Suprapubic skin (tissue), 4 donors: ENCODE results near the gene AKAP1. TPM values are rescaled to one million over a fixed set of nuclear protein-coding genes. Genes with fewer than 3 reads are reported as not detected.

Source experiments
- DNase-seq, 2 donors: peaks; one replicate each; pipeline ENCODE4 v3.0.0-alpha.2; 2019; ENCODE audit warnings: low spot score in 2 of 2
- H3K27ac ChIP-seq: fragments of 200-600 bp; sonication (generic); one replicate; pipeline ENCODE4 v1.5.1; 2019
- H3K27me3 ChIP-seq: fragments of 200-600 bp; sonication (generic); one replicate; pipeline ENCODE4 v1.5.1; 2019
- H3K36me3 ChIP-seq: fragments of 200-600 bp; sonication (generic); one replicate; pipeline ENCODE4 v1.5.1; 2019
- H3K4me1 ChIP-seq: fragments of 200-600 bp; sonication (generic); one replicate; pipeline ENCODE4 v1.5.1; 2019
- H3K4me3 ChIP-seq: fragments of 200-600 bp; sonication (generic); one replicate; pipeline ENCODE4 v1.5.1; 2019; ENCODE audit warnings: mild to moderate bottlenecking
- H3K9me3 ChIP-seq: fragments of 200-600 bp; sonication (generic); one replicate; pipeline ENCODE4 v1.5.1; 2019
- EP300 ChIP-seq: sonication (generic); formaldehyde crosslinking; IDR thresholded peaks from one replicate; pipeline ENCODE4 v1.6.1; 2017; ENCODE audit warnings: antibody characterized with exemption
- POLR2A ChIP-seq, 2 donors: fragments of 450-650 bp; IDR thresholded peaks; one replicate each; pipeline ENCODE4 v1.6.1; 2017; ENCODE audit warnings: antibody characterized with exemption in 2 of 2, mild to moderate bottlenecking in 2 of 2, moderate library complexity in 2 of 2
- POLR2AphosphoS5 ChIP-seq, 3 donors: sonication (generic); formaldehyde crosslinking; IDR thresholded peaks; one replicate each; pipeline ENCODE4 v1.6.1; 2017; ENCODE audit warnings: antibody characterized with exemption in 3 of 3
- WGBS: methylation state at CpG from one replicate; pipeline ENCODE4 v1.1.5; 2018; 5-methylcytosine and 5-hydroxymethylcytosine counted together
- total RNA-seq, 4 donors: library from RNA; depleted of rRNA; stranded (reverse); fragments of >200 nt; gene quantifications; one replicate each; pipeline ENCODE4 v1.1.0, GENCODE V29; 2016
- TF ChIP-seq, protein P1 (sequence below), 2 donors: fragments of 200-600 bp in 1 of 2; fragments of 450-650 bp in 1 of 2; sonication (generic) in 1 of 2; IDR thresholded peaks; one replicate each; pipeline ENCODE4 v1.5.1; 2016 to 2019; ENCODE audit warnings: antibody characterized with exemption in 2 of 2, mild to moderate bottlenecking in 1 of 2, moderate library complexity in 1 of 2

AKAP1 gene
- total RNA-seq, 4 donors from 2014 or later = 50.1 to 76.2 (median 56.4) TPM

DNA sequence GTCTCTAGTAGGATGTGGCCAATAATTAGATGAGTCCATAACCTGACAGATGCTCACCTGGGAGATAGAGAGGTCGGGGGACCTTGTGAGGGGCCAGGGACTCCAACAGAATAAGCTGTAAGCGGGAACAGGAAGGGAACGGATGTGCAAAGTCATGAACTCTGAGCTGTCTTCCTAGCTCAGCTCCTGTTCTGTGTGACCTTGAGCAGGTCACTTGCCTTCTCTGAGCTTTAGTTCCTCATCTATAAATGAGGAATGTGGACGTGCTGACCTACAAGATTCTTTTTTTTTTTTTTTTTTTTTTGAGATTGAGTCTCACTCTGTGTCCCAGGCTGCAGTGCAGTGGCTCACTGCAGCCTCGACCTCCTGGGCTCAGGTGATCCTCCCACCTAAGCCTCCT, 58.9 kb downstream of the AKAP1 start:
- no peaks in the 10 kb centered on the region for H3K36me3 ChIP-seq
- 81% methylated on average over 5 of the region's 5 CpGs for WGBS
- H3K4me1 ChIP-seq = no peaks in the 10 kb centered on the region
- DNase-seq = no peak
- peaks cover 4% of the 10 kb centered on the region for H3K27me3 ChIP-seq
- TF ChIP-seq, protein P1, sequence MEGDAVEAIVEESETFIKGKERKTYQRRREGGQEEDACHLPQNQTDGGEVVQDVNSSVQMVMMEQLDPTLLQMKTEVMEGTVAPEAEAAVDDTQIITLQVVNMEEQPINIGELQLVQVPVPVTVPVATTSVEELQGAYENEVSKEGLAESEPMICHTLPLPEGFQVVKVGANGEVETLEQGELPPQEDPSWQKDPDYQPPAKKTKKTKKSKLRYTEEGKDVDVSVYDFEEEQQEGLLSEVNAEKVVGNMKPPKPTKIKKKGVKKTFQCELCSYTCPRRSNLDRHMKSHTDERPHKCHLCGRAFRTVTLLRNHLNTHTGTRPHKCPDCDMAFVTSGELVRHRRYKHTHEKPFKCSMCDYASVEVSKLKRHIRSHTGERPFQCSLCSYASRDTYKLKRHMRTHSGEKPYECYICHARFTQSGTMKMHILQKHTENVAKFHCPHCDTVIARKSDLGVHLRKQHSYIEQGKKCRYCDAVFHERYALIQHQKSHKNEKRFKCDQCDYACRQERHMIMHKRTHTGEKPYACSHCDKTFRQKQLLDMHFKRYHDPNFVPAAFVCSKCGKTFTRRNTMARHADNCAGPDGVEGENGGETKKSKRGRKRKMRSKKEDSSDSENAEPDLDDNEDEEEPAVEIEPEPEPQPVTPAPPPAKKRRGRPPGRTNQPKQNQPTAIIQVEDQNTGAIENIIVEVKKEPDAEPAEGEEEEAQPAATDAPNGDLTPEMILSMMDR (IDR thresholded peaks at IDR 0.05) = no peak
- TF ChIP-seq POLR2A (IDR thresholded peaks at IDR 0.05) = no peak
- no peak for TF ChIP-seq POLR2AphosphoS5 (IDR thresholded peaks at IDR 0.05)
- no peak for TF ChIP-seq EP300
- no peak overlapping the region for H3K27ac ChIP-seq
- H3K4me3 ChIP-seq = no peak overlapping the region
- no peaks in the 10 kb centered on the region for H3K9me3 ChIP-seq

DNA sequence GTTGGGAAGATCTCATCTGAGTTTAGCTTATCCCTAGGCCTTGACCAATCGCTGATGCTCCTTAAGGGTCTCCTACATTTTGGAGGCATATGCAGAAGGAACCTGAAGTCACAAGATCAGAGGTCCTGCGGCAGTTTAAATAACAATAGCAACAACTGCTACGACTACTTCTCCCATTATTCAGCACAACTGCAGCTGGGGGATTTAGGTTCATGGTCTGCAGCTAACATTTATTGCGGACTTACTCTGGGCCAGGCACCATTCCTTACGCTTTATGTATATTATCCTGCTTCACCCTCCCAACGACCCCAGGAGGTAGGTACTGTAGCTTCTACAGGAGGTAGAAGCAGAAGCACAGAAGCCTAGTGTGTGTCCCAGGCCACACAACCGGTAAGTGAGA, 59.5 kb downstream of the AKAP1 start:
- WGBS = 81% methylated on average over 7 of the region's 7 CpGs
- H3K27me3 ChIP-seq = peaks cover 4% of the 10 kb centered on the region
- no peaks in the 10 kb centered on the region for H3K36me3 ChIP-seq
- no peaks in the 10 kb centered on the region for H3K4me1 ChIP-seq
- no peak overlapping the region for H3K4me3 ChIP-seq
- TF ChIP-seq EP300 (no peak), POLR2AphosphoS5 (IDR thresholded peaks at IDR 0.05) (no peak)
- TF ChIP-seq, protein P1 (IDR thresholded peaks at IDR 0.05) = no peak
- no peaks in the 10 kb centered on the region for H3K9me3 ChIP-seq
- no peak for DNase-seq
- no peak overlapping the region for H3K27ac ChIP-seq

DNA sequence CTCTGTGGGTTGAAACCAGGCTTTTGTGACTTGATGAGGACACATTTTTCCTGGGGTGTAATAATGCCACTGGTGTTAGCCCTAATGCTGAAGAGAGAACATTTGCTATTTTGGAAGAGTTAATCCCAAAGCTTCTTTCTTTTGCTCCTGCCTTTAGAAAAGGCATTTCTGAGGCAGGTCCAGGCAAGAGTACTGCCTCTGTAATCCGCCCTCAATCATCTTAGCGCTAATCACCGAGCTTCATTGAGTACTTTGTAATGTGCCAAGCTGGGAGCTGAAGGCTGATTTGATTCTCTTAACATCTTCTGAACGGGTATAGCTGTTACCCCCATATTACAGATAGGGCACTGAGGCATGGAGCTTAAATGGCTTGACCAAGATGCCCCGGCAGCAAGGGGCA, 60.3 kb downstream of the AKAP1 start:
- DNase-seq = no peak
- WGBS = 66% methylated on average over 5 of the region's 5 CpGs
- Histone ChIP-seq H3K27ac (no peak overlapping the region), H3K4me3 (no peak overlapping the region), H3K4me1 (no peaks in the 10 kb centered on the region), H3K27me3 (peaks cover 10% of the 10 kb centered on the region), H3K9me3 (no peaks in the 10 kb centered on the region), H3K36me3 (no peaks in the 10 kb centered on the region)
- no peak for TF ChIP-seq POLR2AphosphoS5 (IDR thresholded peaks at IDR 0.05)
- TF ChIP-seq POLR2A (IDR thresholded peaks at IDR 0.05) = no peak
- no peak for TF ChIP-seq EP300
- TF ChIP-seq, protein P1 (IDR thresholded peaks at IDR 0.05) = no peak

DNA sequence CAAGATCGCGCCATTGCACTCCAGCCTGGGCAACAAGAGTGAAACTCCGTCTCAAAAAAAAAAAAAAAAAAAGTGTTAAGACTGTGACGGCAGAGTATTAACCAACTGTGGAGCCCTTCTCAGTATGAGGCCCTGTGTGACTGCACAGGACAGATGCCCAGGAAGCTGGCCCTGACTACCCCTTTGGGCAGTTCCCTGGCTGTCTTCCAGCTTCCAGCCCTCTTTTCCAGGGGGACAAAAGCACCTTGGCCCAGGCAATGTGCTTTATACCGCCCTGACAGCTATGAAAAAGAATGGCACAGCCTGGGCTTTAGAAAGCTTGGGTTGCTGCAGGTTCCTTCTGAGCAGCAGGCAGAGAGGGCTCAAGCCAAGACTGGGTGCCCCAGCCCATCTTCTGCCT, 61.2 kb downstream of the AKAP1 start:
- WGBS = 83% methylated on average over 5 of the region's 5 CpGs
- no peak for TF ChIP-seq EP300
- no peak for TF ChIP-seq POLR2A (IDR thresholded peaks at IDR 0.05)
- TF ChIP-seq, protein P1 (IDR thresholded peaks at IDR 0.05) = no peak
- no peak for TF ChIP-seq POLR2AphosphoS5 (IDR thresholded peaks at IDR 0.05)
- Histone ChIP-seq H3K27me3 (peaks cover 15% of the 10 kb centered on the region), H3K4me3 (no peak overlapping the region), H3K4me1 (no peaks in the 10 kb centered on the region), H3K9me3 (no peaks in the 10 kb centered on the region), H3K27ac (no peak overlapping the region), H3K36me3 (no peaks in the 10 kb centered on the region)
- no peak for DNase-seq

DNA sequence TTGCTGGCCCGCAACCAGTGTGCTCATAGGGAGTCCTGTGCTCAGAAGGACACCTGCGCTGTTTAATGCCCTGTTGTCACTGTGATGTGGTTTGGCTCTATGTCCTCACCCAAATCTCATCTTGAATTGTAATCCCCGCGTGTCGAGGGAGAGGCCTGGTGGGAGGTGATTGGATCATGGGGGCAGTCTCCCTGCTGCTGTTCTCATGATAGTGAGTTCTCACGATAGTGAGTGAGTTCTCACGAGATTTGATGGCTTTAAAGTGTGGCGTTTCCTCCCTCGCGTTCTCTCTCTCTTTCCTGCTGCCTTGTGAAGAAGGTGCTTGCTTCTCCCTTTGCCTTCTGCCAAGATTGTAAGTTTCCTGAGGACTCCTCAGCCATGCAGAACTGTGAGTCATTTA, 66.8 kb downstream of the AKAP1 start:
- WGBS = 85% methylated on average over 10 of the region's 10 CpGs
- no peak for DNase-seq

More for the DNA sequence above, 66.8 kb downstream of the AKAP1 start:
- H3K36me3 ChIP-seq = no peaks in the 10 kb centered on the region
- peaks cover 10% of the 10 kb centered on the region for H3K27me3 ChIP-seq
- H3K4me3 ChIP-seq = no peak overlapping the region
- H3K27ac ChIP-seq = no peak overlapping the region
- H3K9me3 ChIP-seq = no peaks in the 10 kb centered on the region
- TF ChIP-seq POLR2AphosphoS5 (IDR thresholded peaks at IDR 0.05) (no peak), EP300 (no peak), POLR2A (IDR thresholded peaks at IDR 0.05) (no peak)
- TF ChIP-seq, protein P1 (IDR thresholded peaks at IDR 0.05) = no peak
- H3K4me1 ChIP-seq = no peaks in the 10 kb centered on the region
